ENCODE data around the gene ZNF44.

GRCh38 chr19:12294249-12295158, at the start of gene ZNF44:
- TF ChIP-seq CTCF (conservative IDR thresholded peaks at IDR 0.05) = no peak
- TF ChIP-seq ZFX (IDR thresholded peaks at IDR 0.05) = peak; percentile 71; the same call in 1 of the 2 replicates

Data from C4-2B (cell line).